Nephron progenitor cell (in vitro differentiated cells): Measurements from ENCODE around the gene PMP22.

Experiments
- DNase-seq: peaks from one replicate; pipeline ENCODE4 v3.0.0; 2021
- H3K27ac Mint-ChIP-seq: 2 replicates; pipeline ENCODE4 v1.8.0; 2021; ENCODE audit warnings: mild to moderate bottlenecking, moderate library complexity, mixed read lengths
- H3K27me3 Mint-ChIP-seq: 2 replicates; pipeline ENCODE4 v1.8.0; 2021; ENCODE audit warnings: mild to moderate bottlenecking, low read depth, mixed read lengths; ENCODE audit not compliant: poor library complexity
- H3K36me3 Mint-ChIP-seq: 2 replicates; pipeline ENCODE4 v1.8.0; 2021; ENCODE audit warnings: low read depth, mixed read lengths
- H3K4me1 Mint-ChIP-seq: 2 replicates; pipeline ENCODE4 v1.8.0; 2021; ENCODE audit warnings: mixed read lengths
- H3K4me3 Mint-ChIP-seq: 2 replicates; pipeline ENCODE4 v1.8.0; 2021; ENCODE audit warnings: mild to moderate bottlenecking, moderate library complexity, mixed read lengths
- H3K9me3 Mint-ChIP-seq: 2 replicates; pipeline ENCODE4 v1.8.0; 2021; ENCODE audit warnings: mild to moderate bottlenecking, moderate library complexity, mixed read lengths
- CTCF ChIP-seq: fragments of 200-600 bp; sonication (generic); IDR thresholded peaks from 2 replicates; pipeline ENCODE4 v1.5.0; 2021; ENCODE audit warnings: antibody characterized with exemption

Gene PMP22

GRCh38 chr17:15290605-15291004 is 25.5 kb upstream of the PMP22 start:
- no peak for TF ChIP-seq CTCF
- no peak overlapping the region for H3K27ac Mint-ChIP-seq
- H3K36me3 Mint-ChIP-seq, result no peaks in the 10 kb centered on the region
- no peak overlapping the region for H3K4me3 Mint-ChIP-seq
- peaks cover 12% of the 10 kb centered on the region for H3K4me1 Mint-ChIP-seq
- no peak for DNase-seq
- H3K9me3 Mint-ChIP-seq, result peaks cover 8% of the 10 kb centered on the region
- peaks cover 9% of the 10 kb centered on the region for H3K27me3 Mint-ChIP-seq

- Mint-ChIP-seq H3K27ac (no peak overlapping the region), H3K36me3 (no peaks in the 10 kb centered on the region), H3K9me3 (peaks cover 8% of the 10 kb centered on the region), H3K4me3 (no peak overlapping the region), H3K4me1 (peaks cover 12% of the 10 kb centered on the region), H3K27me3 (peaks cover 9% of the 10 kb centered on the region)
- DNase-seq, result no peak
- TF ChIP-seq CTCF, result no peak
These were observed 24.4 kb upstream of the PMP22 start for GRCh38 chr17:15289285-15290183.

GRCh38 chr17:15288859-15289258 is 23.7 kb upstream of the PMP22 start:
- Mint-ChIP-seq H3K9me3 (peaks cover 8% of the 10 kb centered on the region), H3K36me3 (no peaks in the 10 kb centered on the region), H3K4me3 (no peak overlapping the region), H3K27ac (no peak overlapping the region), H3K4me1 (peaks cover 12% of the 10 kb centered on the region), H3K27me3 (peaks cover 14% of the 10 kb centered on the region)
- no peak for DNase-seq
- TF ChIP-seq CTCF, result no peak

- H3K9me3 Mint-ChIP-seq, result peaks cover 11% of the 10 kb centered on the region
- peaks cover 12% of the 10 kb centered on the region for H3K4me1 Mint-ChIP-seq
- H3K4me3 Mint-ChIP-seq, result no peak overlapping the region
- no peak for DNase-seq
- H3K27ac Mint-ChIP-seq, result no peak overlapping the region
- no peaks in the 10 kb centered on the region for H3K36me3 Mint-ChIP-seq
- peaks cover 12% of the 10 kb centered on the region for H3K27me3 Mint-ChIP-seq
- TF ChIP-seq CTCF, result no peak
These were observed 22.6 kb upstream of the PMP22 start for GRCh38 chr17:15287538-15288267.

- Mint-ChIP-seq H3K27ac (no peak overlapping the region), H3K36me3 (no peaks in the 10 kb centered on the region), H3K4me3 (no peak overlapping the region), H3K9me3 (peaks cover 13% of the 10 kb centered on the region), H3K27me3 (peaks cover 18% of the 10 kb centered on the region), H3K4me1 (no peaks in the 10 kb centered on the region)
- DNase-seq, result no peak
- no peak for TF ChIP-seq CTCF
These were observed 20.3 kb upstream of the PMP22 start for GRCh38 chr17:15285466-15285865.
